Measurements from ENCODE around the gene WDR90. TPM values are rescaled to one million over a fixed set of nuclear protein-coding genes. Genes with fewer than 3 reads are reported as not detected.

The WDR90 gene
- total RNA-seq, 1 experiment from 2014 or later, result 68.2 TPM

DNA sequence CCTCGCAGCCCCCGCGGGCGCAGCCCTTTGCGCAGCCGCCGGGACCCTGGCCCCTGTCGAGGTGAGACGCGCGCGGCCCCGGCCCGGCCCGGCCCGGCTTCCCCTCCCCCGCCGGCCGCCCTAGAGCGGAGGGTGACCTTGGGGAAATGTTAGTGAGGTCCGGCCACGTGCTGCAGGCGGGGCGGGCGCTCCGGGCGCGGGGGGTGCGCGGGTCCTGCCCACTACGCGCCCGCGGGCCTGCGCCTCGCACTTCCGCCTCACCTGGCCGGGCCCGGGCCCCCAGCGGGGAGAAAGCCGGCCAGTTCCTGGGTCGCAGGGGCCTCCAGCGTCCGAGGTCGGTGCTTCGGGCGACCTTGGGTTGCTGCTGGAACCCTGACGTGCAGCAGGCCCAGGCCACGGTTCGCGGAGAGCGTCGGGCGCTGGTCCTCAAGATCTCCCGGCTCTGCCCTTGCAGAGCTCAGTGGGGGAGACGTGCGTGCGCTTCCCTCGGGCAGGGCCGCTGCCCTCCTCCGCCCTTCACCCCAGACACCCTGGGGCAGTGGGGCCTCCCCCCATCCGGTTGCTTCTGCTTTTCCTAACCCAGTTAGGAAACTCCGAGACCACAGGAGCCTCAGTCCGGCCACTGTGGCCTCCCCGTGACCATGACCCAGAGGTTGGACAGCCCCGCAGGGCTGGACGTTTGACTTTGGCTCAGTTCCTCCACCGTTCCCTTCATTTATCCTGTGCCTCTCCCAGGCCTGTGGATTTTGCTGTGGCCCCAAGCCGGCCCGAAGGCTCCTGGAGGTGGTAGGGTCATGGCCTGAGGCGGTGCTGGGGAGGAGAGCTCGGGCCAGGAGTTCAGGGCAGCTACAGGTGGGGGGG lies 6.7 kb upstream of the WDR90 start:
- no peaks in the 10 kb centered on the region for H4K20me1 ChIP-seq (ENCODE audit: control insufficient read depth, insufficient read depth, insufficient read length)
- H3K36me3 Mint-ChIP-seq (ENCODE audit: insufficient read depth in 1 of 3, low read depth in 3 of 3), result peaks cover 2 to 15% (median 4%) of the 10 kb centered on the region in 3 experiments; a peak in 4 of 7 replicates
- H3K4me1 ChIP-seq (ENCODE audit: insufficient read depth, low read length), result no peaks in the 10 kb centered on the region; the same call in 1 of the 2 replicates
- H3K9me3 ChIP-seq (ENCODE audit: control insufficient read depth, low read depth, low read length), result no peaks in the 10 kb centered on the region
- H4K8ac ChIP-seq (replicated peaks; ENCODE audit: insufficient read length, low read depth, low read length), result no peak overlapping the region
- H3K79me1 ChIP-seq (ENCODE audit: insufficient read depth, low read depth, low read length, poor library complexity, severe bottlenecking), result no peaks in the 10 kb centered on the region
- H3K4me3 Mint-ChIP-seq, result peak overlapping the region; percentile 68 to 77
- no peak overlapping the region for H2BK20ac ChIP-seq (ENCODE audit: low read depth, low read length, poor library complexity, severe bottlenecking)
- H3K27ac Mint-ChIP-seq, result peak overlapping the region in 1 of 3 experiments; percentile 53; a peak in 1 of 7 replicates
- 0 out of 2 replicates have a peak overlapping the region, but pooled peaks have one; percentile 10 for H3K14ac ChIP-seq (ENCODE audit: insufficient read depth, low read length)
- H3T11ph ChIP-seq (ENCODE audit: low read length), result no peak overlapping the region
- H4K91ac ChIP-seq (ENCODE audit: insufficient read length, low read depth, low read length), result no peak overlapping the region
- H3K56ac ChIP-seq (ENCODE audit: insufficient read length, low read depth, low read length), result no peak overlapping the region
- peaks cover 13 to 27% of the 10 kb centered on the region in 2 experiments for H3K4me1 Mint-ChIP-seq
- peaks cover 6% of the 10 kb centered on the region for H3K23me2 ChIP-seq (ENCODE audit: insufficient read length, low read depth, low read length, poor library complexity, severe bottlenecking)
- H3K27ac ChIP-seq (ENCODE audit: insufficient read length, low read depth, low read length), result no peak overlapping the region
- H2BK12ac ChIP-seq (ENCODE audit: insufficient read length, low read depth, low read length), result no peak overlapping the region
- H3K18ac ChIP-seq (ENCODE audit: insufficient read length, low read depth, low read length), result peak overlapping the region; percentile 0
- WGBS (ENCODE audit: extremely low coverage, insufficient read length, low lambda C conversion rate), result no CpG with 5 or more reads among the region's 72 CpGs
- H3K9ac ChIP-seq (ENCODE audit: extremely low read depth, insufficient read length, low read length), result peak overlapping the region; percentile 1
- H2BK15ac ChIP-seq (ENCODE audit: low read depth, low read length), result no peak overlapping the region
- H2AK5ac ChIP-seq (ENCODE audit: insufficient read length, low read length), result no peak overlapping the region
- H3K4me2 ChIP-seq (ENCODE audit: insufficient read depth, insufficient read length, low read length), result peak overlapping the region; percentile 55
- H2AFZ ChIP-seq (ENCODE audit: low read length), result no peak overlapping the region
- H3K27me3 ChIP-seq (ENCODE audit: insufficient read depth, low read length), result no peaks in the 10 kb centered on the region
- no peaks in the 10 kb centered on the region; the same call in 1 of the 2 replicates for H3K27me3 Mint-ChIP-seq (ENCODE audit: low read depth)
- H3K4ac ChIP-seq (ENCODE audit: low read depth, low read length), result no peak overlapping the region
- no peak overlapping the region for H2BK5ac ChIP-seq (ENCODE audit: insufficient read length, low read length)
- DNase-seq, result no peak
- no peaks in the 10 kb centered on the region for H3K79me2 ChIP-seq (ENCODE audit: insufficient read depth, low read length)
- no peak overlapping the region for H2BK120ac ChIP-seq (ENCODE audit: low read depth, low read length, poor library complexity, severe bottlenecking)
- no peaks in the 10 kb centered on the region for H3K9me3 Mint-ChIP-seq
- H3K23ac ChIP-seq (ENCODE audit: insufficient read length, low read depth, low read length), result no peak overlapping the region
- TF ChIP-seq, protein P1, sequence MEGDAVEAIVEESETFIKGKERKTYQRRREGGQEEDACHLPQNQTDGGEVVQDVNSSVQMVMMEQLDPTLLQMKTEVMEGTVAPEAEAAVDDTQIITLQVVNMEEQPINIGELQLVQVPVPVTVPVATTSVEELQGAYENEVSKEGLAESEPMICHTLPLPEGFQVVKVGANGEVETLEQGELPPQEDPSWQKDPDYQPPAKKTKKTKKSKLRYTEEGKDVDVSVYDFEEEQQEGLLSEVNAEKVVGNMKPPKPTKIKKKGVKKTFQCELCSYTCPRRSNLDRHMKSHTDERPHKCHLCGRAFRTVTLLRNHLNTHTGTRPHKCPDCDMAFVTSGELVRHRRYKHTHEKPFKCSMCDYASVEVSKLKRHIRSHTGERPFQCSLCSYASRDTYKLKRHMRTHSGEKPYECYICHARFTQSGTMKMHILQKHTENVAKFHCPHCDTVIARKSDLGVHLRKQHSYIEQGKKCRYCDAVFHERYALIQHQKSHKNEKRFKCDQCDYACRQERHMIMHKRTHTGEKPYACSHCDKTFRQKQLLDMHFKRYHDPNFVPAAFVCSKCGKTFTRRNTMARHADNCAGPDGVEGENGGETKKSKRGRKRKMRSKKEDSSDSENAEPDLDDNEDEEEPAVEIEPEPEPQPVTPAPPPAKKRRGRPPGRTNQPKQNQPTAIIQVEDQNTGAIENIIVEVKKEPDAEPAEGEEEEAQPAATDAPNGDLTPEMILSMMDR (conservative IDR thresholded peaks at IDR 0.05), result no peak
- no peak overlapping the region for H4K5ac ChIP-seq (ENCODE audit: insufficient read length, low read depth, low read length)
